IMR-90 (cell line): ENCODE data around the gene DNAJC4. TPM values are rescaled to one million over a fixed set of nuclear protein-coding genes. Genes with fewer than 3 reads are reported as not detected.

Source experiments
- ATAC-seq: fragments of 200-7000 bp; cut with Tn5 transposase; 2 replicates; pipeline ENCODE4 v1.9.1; 2020; ENCODE audit warnings: low read depth, mild to moderate bottlenecking, moderate library complexity
- BruUV-seq: library from RNA; stranded (reverse); fragments of 400-500 nt; replicated peaks from 2 replicates; lab custom pipeline; 2021; lab: Mats Ljungman, UMichigan
- CTCF ChIA-PET: fragments of 300-600 bp; formaldehyde crosslinking; extraction: SDS; loops from one replicate; lab custom pipeline; 2021; ENCODE audit warnings: antibody characterized with exemption; lab: Yijun Ruan, JAX
- POLR2A ChIA-PET: fragments of 300-600 bp; sonication (Branson Sonifier 250); formaldehyde crosslinking; loops from one replicate; lab custom pipeline; 2022; ENCODE audit warnings: antibody characterized with exemption; ENCODE audit not compliant: unreplicated experiment; lab: Charles Lee
- DNase-seq: peaks from one replicate; pipeline ENCODE4 v3.0.0; 2013
- H2AFZ ChIP-seq: replicated peaks from 2 replicates; pipeline ENCODE3; 2013; ENCODE audit warnings: low read length, mild to moderate bottlenecking; ENCODE audit not compliant: poor library complexity
- H2AK5ac ChIP-seq: 2 replicates; pipeline ENCODE4 v1.6.1; 2013; ENCODE audit warnings: low read depth, low read length, inconsistent platforms
- H2AK9ac ChIP-seq: replicated peaks from 2 replicates; pipeline ENCODE3; 2013; ENCODE audit warnings: mild to moderate bottlenecking, low read depth, low read length, moderate library complexity; ENCODE audit not compliant: poor library complexity
- H2BK120ac ChIP-seq: 2 replicates; pipeline ENCODE4 v1.6.1; 2013; ENCODE audit warnings: low read depth, low read length, inconsistent platforms
- H2BK15ac ChIP-seq: 3 replicates; pipeline ENCODE4 v1.6.1; 2013; ENCODE audit warnings: low read depth, low read length, inconsistent platforms
- H2BK20ac ChIP-seq: 2 replicates; pipeline ENCODE4 v1.6.1; 2013; ENCODE audit warnings: low read depth, mild to moderate bottlenecking, inconsistent platforms, low read length, moderate library complexity
- H2BK5ac ChIP-seq: 2 replicates; pipeline ENCODE4 v1.6.1; 2013; ENCODE audit warnings: mild to moderate bottlenecking, low read depth, low read length, inconsistent platforms; ENCODE audit not compliant: poor library complexity, severe bottlenecking
- H3K14ac ChIP-seq: replicated peaks from 2 replicates; pipeline ENCODE4 v1.6.1; 2013; ENCODE audit warnings: low read depth, low read length, inconsistent platforms
- H3K18ac ChIP-seq: 2 replicates; pipeline ENCODE4 v1.6.1; 2013; ENCODE audit warnings: low read depth, low read length, control low read depth
- H3K23ac ChIP-seq: 2 replicates; pipeline ENCODE4 v1.6.1; 2013; ENCODE audit warnings: low read depth, low read length, inconsistent platforms
- H3K27ac ChIP-seq: 2 replicates; pipeline ENCODE4 v1.5.1; 2013; ENCODE audit warnings: mild to moderate bottlenecking, control low read depth, low read length; ENCODE audit not compliant: insufficient read depth
- H3K27me3 ChIP-seq: 2 replicates; pipeline ENCODE4 v1.6.1; 2013; ENCODE audit warnings: low read length; ENCODE audit not compliant: control insufficient read depth, insufficient read depth
- H3K36me3 ChIP-seq: 2 replicates; pipeline ENCODE4 v1.6.1; 2013; ENCODE audit warnings: low read length, mixed read lengths; ENCODE audit not compliant: control insufficient read depth, insufficient read depth
- H3K4ac ChIP-seq: 2 replicates; pipeline ENCODE4 v1.6.1; 2013; ENCODE audit warnings: low read depth, low read length, inconsistent platforms
- H3K4me1 ChIP-seq: 2 replicates; pipeline ENCODE4 v1.6.1; 2013; ENCODE audit warnings: low read length, mixed read lengths; ENCODE audit not compliant: control insufficient read depth, insufficient read depth
- H3K4me2 ChIP-seq: 2 replicates; pipeline ENCODE4 v1.6.1; 2013; ENCODE audit warnings: low read depth, mild to moderate bottlenecking, control low read depth, low read length, moderate library complexity
- H3K4me3 ChIP-seq: 2 replicates; pipeline ENCODE4 v1.5.1; 2013; ENCODE audit warnings: low read depth, mild to moderate bottlenecking, control low read depth, low read length, moderate library complexity; ENCODE audit not compliant: insufficient read depth
- H3K56ac ChIP-seq: 2 replicates; pipeline ENCODE4 v1.6.1; 2013; ENCODE audit warnings: low read length, inconsistent platforms; ENCODE audit not compliant: insufficient read depth; ENCODE audit errors: extremely low read depth
- H3K79me1 ChIP-seq, 2 experiments: 2 replicates each; pipeline ENCODE4 v1.6.1; 2013; ENCODE audit warnings: low read length in 2 of 2, inconsistent platforms in 1 of 2, low read depth in 1 of 2
- H3K9ac ChIP-seq: 2 replicates; pipeline ENCODE4 v1.6.1; 2013; ENCODE audit warnings: low read depth, low read length, control low read depth
- H3K9me1 ChIP-seq: 2 replicates; pipeline ENCODE4 v1.6.1; 2013; ENCODE audit warnings: low read length, inconsistent platforms; ENCODE audit not compliant: insufficient read depth
- H3K9me3 ChIP-seq: 2 replicates; pipeline ENCODE4 v1.6.1; 2013; ENCODE audit warnings: low read length; ENCODE audit not compliant: control insufficient read depth, insufficient read depth
- H4K20me1 ChIP-seq: 2 replicates; pipeline ENCODE4 v1.6.1; 2013; ENCODE audit warnings: low read length, inconsistent platforms; ENCODE audit not compliant: insufficient read depth
- H4K5ac ChIP-seq: 2 replicates; pipeline ENCODE4 v1.6.1; 2013; ENCODE audit warnings: mild to moderate bottlenecking, low read depth, low read length, control low read depth
- H4K8ac ChIP-seq, 2 experiments: 2 replicates each; pipeline ENCODE4 v1.6.1; 2013; ENCODE audit warnings: low read depth in 2 of 2, low read length in 2 of 2, control low read depth in 1 of 2, inconsistent platforms in 1 of 2
- H4K91ac ChIP-seq: 2 replicates; pipeline ENCODE4 v1.6.1; 2013; ENCODE audit warnings: low read depth, low read length, inconsistent platforms; ENCODE audit not compliant: insufficient read depth
- CEBPB ChIP-seq: IDR thresholded peaks from 2 replicates; pipeline ENCODE4 v1.6.1; 2012; ENCODE audit warnings: low read depth, low read length, improper control_type of control experiment
- CHD1 ChIP-seq: IDR thresholded peaks from 2 replicates; pipeline ENCODE4 v1.6.1; 2012; ENCODE audit warnings: low read depth, low read length, improper control_type of control experiment
- FOS ChIP-seq: fragments of 150-350 bp; IDR thresholded peaks from 2 replicates; pipeline ENCODE4 v1.6.1; 2016; ENCODE audit warnings: low read depth, low read length
- MAFK ChIP-seq: IDR thresholded peaks from 2 replicates; pipeline ENCODE4 v1.6.1; 2012; ENCODE audit warnings: low read depth, low read length, improper control_type of control experiment
- MAZ ChIP-seq: IDR thresholded peaks from 2 replicates; pipeline ENCODE4 v1.6.1; 2012; ENCODE audit warnings: low read depth, mild to moderate bottlenecking, low read length, improper control_type of control experiment, moderate library complexity, borderline replicate concordance
- MXI1 ChIP-seq: IDR thresholded peaks from 2 replicates; pipeline ENCODE4 v1.6.1; 2012; ENCODE audit warnings: low read depth, mild to moderate bottlenecking, low read length, moderate library complexity, borderline replicate concordance
- NFE2L2 ChIP-seq: fragments of 150-350 bp; IDR thresholded peaks from 2 replicates; pipeline ENCODE4 v1.6.1; 2016; ENCODE audit warnings: low read depth, mild to moderate bottlenecking, low read length
- POLR2A ChIP-seq: IDR thresholded peaks from 2 replicates; pipeline ENCODE4 v1.6.1; 2012; ENCODE audit warnings: mild to moderate bottlenecking, low read depth, low read length
- RAD21 ChIP-seq: IDR thresholded peaks from 2 replicates; pipeline ENCODE4 v1.6.1; 2012; ENCODE audit warnings: low read length, improper control_type of control experiment
- RFX5 ChIP-seq: IDR thresholded peaks from 2 replicates; pipeline ENCODE4 v1.8.0; 2012; ENCODE audit warnings: low read depth, mild to moderate bottlenecking, low read length, moderate library complexity
- SMC3 ChIP-seq: fragments of 150-350 bp; IDR thresholded peaks from 2 replicates; pipeline ENCODE4 v1.6.1; 2016; ENCODE audit warnings: low read depth, mild to moderate bottlenecking, antibody characterized with exemption, low read length, moderate library complexity
- WGBS, 2 experiments: methylation state at CpG; one replicate each; pipeline versions ENCODE4 v1.1.5 to v1.1.7; 2013; ENCODE audit warnings: missing lambda C conversion rate in 2 of 2; ENCODE audit not compliant: insufficient read length in 1 of 2; ENCODE audit errors: extremely low coverage in 2 of 2; 5-methylcytosine and 5-hydroxymethylcytosine counted together
- dilution Hi-C: fragments of 300-500 bp; cut with HindIII; formaldehyde crosslinking; loops from one replicate; pipeline ENCODE4 v1.14.3; 2018; ENCODE audit warnings: low sequenced_read_pairs; ENCODE audit not compliant: unreplicated experiment
- in situ Hi-C: fragments of 300-500 bp; cut with MboI; formaldehyde crosslinking; loops from 3 replicates; pipeline ENCODE4 v1.14.3; 2019; ENCODE audit warnings: low sequenced_read_pairs, inconsistent platforms, mixed read lengths
- intact Hi-C: fragments of 100-400 bp; cut with micrococcal nuclease; formaldehyde crosslinking; loops from 2 replicates; pipeline ENCODE4 v1.10.0; 2022
- polyA plus RNA-seq, 3 experiments: library from polyadenylated mRNA; depleted of rRNA; stranded (reverse); fragments of >200 nt; gene quantifications; 2 replicates each; pipeline ENCODE4 v1.2.3, GENCODE V29; 2012; ENCODE audit warnings: low replicate concordance in 1 of 3
- total RNA-seq: library from RNA; depleted of rRNA; stranded (reverse); fragments of >200 nt; gene quantifications from 2 replicates; pipeline ENCODE4 v1.2.3, GENCODE V29; 2012
- TF ChIP-seq, protein P1 (sequence below): fragments of 150-350 bp; IDR thresholded peaks from 2 replicates; pipeline ENCODE4 v1.6.1; 2016; ENCODE audit warnings: low read depth, mild to moderate bottlenecking, low read length, moderate library complexity, borderline replicate concordance

The DNAJC4 gene
- total and polyA plus RNA-seq, 2 of the 4 experiments (the other 2 are of a cell fraction): 2.2 to 22.8 TPM

DNA sequence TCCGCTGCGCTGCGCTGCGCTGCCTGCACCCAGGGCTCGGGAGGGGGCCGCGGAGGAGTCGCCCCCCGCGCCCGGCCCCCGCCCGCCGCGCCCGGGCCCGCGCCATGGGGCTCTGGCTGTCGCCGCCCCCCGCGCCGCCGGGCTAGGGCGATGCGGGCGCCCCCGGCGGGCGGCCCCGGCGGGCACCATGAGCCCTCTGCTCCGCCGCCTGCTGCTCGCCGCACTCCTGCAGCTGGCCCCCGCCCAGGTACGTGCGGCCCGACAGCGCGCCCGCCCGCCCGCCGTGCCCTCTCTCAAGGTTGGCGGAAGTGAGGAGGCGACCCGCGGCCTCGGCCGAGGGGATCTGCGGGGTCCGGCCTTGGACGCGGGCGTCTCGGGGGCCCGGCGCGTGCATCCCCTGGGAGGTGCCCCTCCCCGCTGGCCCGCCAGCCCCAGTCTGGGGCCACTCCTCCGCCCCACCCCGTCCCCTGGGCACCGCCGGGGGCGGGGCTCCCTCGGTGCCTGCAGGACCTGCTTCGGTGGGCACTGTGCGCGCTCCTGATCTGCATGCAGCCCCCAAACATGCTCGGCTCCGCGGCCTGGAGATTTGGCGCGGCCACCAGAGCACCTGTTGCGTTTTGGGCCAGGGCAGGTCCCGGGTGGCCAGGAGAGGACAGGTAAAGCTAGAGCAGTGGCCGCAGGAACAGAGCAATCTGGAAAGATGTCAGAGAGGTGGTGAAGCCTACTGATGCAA lies 4.5 kb downstream of the DNAJC4 start (continued):
- peak; percentile 28; the same call in 1 of the 2 replicates for TF ChIP-seq MXI1

DNA sequence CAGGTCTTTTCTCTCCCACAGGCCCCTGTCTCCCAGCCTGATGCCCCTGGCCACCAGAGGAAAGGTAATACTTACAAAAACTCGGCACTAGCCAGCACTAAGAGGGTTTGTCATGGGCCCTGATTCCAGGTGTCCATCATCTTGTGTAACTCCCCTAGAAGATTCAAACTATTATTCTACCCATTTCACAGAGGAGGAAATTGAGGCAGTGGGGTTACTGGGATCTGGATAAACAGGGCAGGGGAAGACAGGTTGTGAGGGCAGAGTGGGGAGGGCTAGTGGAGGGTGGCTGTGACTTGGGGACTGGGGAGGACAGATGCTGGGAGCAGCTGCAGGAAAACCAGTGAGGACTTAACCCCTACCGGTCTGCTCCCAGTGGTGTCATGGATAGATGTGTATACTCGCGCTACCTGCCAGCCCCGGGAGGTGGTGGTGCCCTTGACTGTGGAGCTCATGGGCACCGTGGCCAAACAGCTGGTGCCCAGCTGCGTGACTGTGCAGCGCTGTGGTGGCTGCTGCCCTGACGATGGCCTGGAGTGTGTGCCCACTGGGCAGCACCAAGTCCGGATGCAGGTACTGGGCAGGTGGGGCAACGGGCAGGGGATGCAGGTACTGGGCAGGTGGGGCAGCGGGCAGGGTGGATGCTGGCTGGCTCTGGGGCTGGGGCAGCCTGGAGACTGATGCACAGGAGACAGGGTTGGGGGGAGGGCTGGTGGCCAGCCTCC lies 5.3 kb downstream of the DNAJC4 start:
- peaks cover 19% of the 10 kb centered on the region for H3K36me3 ChIP-seq
- H4K20me1 ChIP-seq: no peaks in the 10 kb centered on the region
- H2BK20ac ChIP-seq: no peak overlapping the region
- no TSS peak for BruUV-seq
- no peak for DNase-seq
- no peak overlapping the region for H3K56ac ChIP-seq
- POLR2A ChIA-PET: no interaction called here
- no peak overlapping the region; the same call in 1 of the 2 replicates for H3K27ac ChIP-seq
- H3K4me1 ChIP-seq: peaks cover 13% of the 10 kb centered on the region
- H3K4me3 ChIP-seq: peak overlapping the region; percentile 76
- H2BK15ac ChIP-seq: no peak overlapping the region
- dilution Hi-C loops: no loop called here
- H4K91ac ChIP-seq: no peak overlapping the region
- intact Hi-C loops: no loop called here
- H2BK120ac ChIP-seq: 0 out of 2 replicates have a peak overlapping the region, but pooled peaks have one; percentile 32
- peak overlapping the region; percentile 91 for H2AFZ ChIP-seq
- peak overlapping the region; percentile 75; the same call in 1 of the 2 replicates for H3K23ac ChIP-seq
- H3K18ac ChIP-seq: no peak overlapping the region
- peak overlapping the region; percentile 56; the same call in 1 of the 2 replicates for H3K14ac ChIP-seq
- H2AK5ac ChIP-seq: peak overlapping the region; percentile 69; the same call in 1 of the 2 replicates
- H3K4ac ChIP-seq: peak overlapping the region; percentile 47; the same call in 1 of the 2 replicates
- WGBS, 2 experiments: 95% methylated on average over 7 of the region's 12 CpGs; no CpG with 5 or more reads in 1 of the 2 experiments
- H3K79me1 ChIP-seq: peaks cover 25 to 54% of the 10 kb centered on the region in 2 experiments
- H2AK9ac ChIP-seq: peak overlapping the region; percentile 99
- H3K27me3 ChIP-seq: no peaks in the 10 kb centered on the region
- peak overlapping the region; percentile 81 for H3K9ac ChIP-seq
- CTCF ChIA-PET: no interaction called here
- no peaks in the 10 kb centered on the region for H3K9me3 ChIP-seq
- in situ Hi-C loops: no loop called here
- ATAC-seq: no peak
- peak overlapping the region in 1 of 2 experiments; percentile 63; a peak in 1 of 4 replicates for H4K8ac ChIP-seq
- H3K9me1 ChIP-seq: peaks cover 9% of the 10 kb centered on the region; the same call in 1 of the 2 replicates
- peak overlapping the region; percentile 75 for H3K4me2 ChIP-seq
- no peak overlapping the region for H2BK5ac ChIP-seq
- H4K5ac ChIP-seq: no peak overlapping the region
- TF ChIP-seq POLR2A: no peak
- TF ChIP-seq, protein P1, sequence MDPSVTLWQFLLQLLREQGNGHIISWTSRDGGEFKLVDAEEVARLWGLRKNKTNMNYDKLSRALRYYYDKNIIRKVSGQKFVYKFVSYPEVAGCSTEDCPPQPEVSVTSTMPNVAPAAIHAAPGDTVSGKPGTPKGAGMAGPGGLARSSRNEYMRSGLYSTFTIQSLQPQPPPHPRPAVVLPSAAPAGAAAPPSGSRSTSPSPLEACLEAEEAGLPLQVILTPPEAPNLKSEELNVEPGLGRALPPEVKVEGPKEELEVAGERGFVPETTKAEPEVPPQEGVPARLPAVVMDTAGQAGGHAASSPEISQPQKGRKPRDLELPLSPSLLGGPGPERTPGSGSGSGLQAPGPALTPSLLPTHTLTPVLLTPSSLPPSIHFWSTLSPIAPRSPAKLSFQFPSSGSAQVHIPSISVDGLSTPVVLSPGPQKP: no peak
- no peak for TF ChIP-seq SMC3
- TF ChIP-seq MXI1: no peak
- no peak for TF ChIP-seq CHD1
- no peak for TF ChIP-seq MAFK
- TF ChIP-seq MAZ: no peak
- TF ChIP-seq FOS: no peak
- TF ChIP-seq RAD21: no peak
- no peak for TF ChIP-seq CEBPB
- TF ChIP-seq RFX5: no peak
- TF ChIP-seq NFE2L2: no peak
